Right renal pelvis (tissue), 4 donors: ENCODE data around the gene PCSK6. TPM values are rescaled to one million over a fixed set of nuclear protein-coding genes. Genes with fewer than 3 reads are reported as not detected.
A peak's percentile ranks its signal among the peaks of the same experiment; 100 is the strongest.
"Not testable (repeated sequence)": the region's sequence is repeated elsewhere in the genome, so short reads cannot be mapped to it uniquely, and the experiment has no call there.

Source experiments
- DNase-seq, 4 donors: peaks; one replicate each; pipeline ENCODE4 v3.0.0-alpha.2; 2013; ENCODE audit warnings: low read depth in 4 of 4, low spot score in 3 of 4, missing footprints in 1 of 4
- polyA plus RNA-seq, 4 donors: library from polyadenylated mRNA; unstranded; fragments of 120-200 nt; gene quantifications; one replicate each; pipeline ENCODE4 v1.2.1, GENCODE V29; 2013; ENCODE audit not compliant: insufficient read length in 4 of 4

Gene PCSK6
- polyA plus RNA-seq, 4 donors, result 6.7 to 9.4 (median 7.1) TPM

DNA sequence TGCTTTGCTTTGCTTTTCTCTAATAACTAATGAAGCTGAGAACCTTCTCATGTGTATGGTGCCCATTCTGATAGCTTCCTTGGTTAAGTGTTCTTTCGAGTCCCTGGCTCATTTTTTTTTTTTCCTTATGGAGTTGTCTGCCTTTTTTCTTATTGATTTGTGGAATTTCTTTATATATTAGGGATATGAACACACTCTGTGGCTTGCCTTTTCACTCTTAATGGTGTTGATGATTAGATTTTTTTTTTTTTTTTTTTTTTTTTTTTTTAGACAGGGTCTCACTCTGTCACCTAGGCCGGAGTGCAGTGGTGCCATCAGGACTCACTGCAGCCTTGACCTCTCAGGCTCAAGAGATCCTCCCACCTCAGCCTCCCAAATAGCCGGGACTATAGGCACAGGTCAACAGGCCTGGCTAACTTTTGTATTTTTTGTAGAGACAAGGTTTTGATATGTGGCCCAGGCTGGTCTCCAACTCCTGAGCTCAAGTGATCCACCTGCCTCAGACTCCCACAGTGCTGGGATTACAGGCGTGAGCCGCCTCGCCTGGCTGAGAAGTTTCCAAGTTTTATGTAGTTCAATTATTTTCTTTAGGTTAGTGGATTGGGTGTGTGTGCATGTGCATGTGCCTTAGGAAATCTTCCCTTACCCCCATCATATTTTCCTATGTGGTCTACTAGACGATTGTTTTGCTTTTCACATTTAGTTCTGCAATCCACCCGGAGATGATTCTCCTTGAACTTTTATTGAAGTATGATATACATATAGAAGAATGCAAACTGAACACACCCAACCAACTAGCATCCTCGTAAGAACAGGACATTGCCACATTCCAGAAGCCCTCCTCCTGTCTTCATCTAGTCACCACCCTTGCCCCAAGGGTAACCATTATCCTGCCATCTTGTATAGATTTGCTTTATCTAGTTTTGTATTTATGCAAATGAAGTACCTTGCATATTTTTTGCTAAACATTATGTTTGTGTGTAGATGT is 192.8 kb downstream of the PCSK6 start:
- no peak for DNase-seq

DNA sequence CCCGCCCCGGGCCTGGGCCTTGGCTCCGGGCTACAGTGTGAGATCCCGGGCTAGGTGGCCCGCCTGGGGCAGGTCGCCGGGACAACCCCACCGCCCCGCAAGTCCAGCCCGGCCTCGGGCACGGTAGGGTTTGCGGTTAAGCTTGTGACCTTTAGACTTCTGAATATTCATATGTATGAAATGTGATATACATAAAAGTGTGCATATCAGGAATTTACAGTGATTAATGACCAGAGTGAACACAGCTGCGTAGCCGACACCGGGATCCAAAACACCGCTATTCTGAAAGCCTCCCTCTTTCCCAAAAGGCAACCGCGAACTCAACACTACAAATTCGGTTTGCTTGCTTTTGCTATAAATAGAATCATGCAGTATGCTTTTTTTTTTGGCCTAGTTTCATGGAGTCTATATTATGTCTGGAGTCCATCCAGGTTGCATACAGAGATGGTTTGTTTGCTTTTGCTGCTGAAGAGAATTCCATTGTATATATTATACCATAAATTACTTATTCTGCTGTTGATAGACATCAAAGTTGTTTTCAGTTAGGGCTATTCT is 193.8 kb downstream of the PCSK6 start:
- no peak for DNase-seq

DNA sequence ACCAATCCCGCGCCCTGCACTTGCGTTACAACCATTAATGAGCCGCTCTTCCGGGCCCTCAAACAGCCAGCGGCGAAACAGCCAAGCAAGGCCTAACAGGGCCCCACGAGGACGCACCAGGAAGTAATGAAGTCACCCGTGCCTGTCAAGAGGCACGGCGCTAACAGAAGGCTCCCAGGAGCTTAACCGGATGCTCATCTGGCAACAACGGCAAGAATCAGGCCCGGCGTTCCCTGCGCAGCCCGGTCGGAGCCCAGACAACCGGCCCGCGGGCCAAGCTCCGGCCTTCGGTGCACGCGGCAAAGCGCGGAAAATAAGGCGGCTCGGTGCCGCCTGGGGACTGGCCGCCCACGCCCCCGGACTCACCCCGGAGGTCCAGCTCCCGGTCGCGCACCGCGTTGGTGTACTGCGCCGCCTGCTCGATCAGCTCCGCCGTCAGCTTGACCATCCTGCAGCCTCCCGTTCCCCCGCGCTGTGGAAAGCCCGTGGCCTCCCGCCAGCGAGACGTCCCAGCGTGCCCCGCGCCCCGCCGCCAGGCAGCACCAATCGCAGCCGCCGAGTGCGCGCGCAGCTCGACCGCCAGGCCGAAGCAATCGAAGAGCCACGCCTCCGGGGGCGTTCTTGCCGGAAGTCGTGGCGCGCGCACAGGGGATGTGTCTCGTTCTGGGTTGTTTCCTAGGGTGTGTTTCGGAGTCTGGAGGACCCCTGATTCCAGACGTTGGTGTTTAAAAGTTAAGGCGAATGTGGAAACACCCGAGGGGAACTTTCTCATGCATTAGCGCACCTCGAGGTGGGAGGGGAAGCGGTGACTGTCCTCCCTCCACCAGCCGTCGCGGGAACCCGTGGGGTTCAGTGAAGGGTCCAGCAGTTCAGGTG is 194.5 kb downstream of the PCSK6 start, which contains the start of gene SNRPA1:
Gene SNRPA1 (minus strand): TSS at position 518 of the 876 bp plus-strand sequence. CDS start 70 bp downstream, at position 448.
- peak; percentile 89 to 93 (median 92) for DNase-seq

DNA sequence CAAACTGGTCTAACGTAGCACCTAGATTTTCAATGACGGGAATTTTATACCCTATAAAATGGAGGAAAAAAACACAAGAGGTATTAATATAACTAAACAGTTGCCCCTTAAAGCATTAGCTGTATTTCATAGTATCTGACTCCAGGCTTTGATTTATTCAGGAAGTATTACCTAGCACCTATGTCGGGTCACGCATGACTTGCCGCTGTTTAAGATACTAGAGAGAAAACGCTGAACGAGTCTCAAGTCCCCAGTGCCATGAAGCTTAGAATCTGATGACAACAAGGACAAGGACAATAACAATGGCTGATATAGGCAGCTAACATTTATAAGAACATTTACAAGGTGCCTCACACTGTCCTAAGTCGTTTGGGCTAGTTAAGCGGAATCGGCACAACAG is 196.4 kb downstream of the PCSK6 start:
- DNase-seq, result no peak

DNA sequence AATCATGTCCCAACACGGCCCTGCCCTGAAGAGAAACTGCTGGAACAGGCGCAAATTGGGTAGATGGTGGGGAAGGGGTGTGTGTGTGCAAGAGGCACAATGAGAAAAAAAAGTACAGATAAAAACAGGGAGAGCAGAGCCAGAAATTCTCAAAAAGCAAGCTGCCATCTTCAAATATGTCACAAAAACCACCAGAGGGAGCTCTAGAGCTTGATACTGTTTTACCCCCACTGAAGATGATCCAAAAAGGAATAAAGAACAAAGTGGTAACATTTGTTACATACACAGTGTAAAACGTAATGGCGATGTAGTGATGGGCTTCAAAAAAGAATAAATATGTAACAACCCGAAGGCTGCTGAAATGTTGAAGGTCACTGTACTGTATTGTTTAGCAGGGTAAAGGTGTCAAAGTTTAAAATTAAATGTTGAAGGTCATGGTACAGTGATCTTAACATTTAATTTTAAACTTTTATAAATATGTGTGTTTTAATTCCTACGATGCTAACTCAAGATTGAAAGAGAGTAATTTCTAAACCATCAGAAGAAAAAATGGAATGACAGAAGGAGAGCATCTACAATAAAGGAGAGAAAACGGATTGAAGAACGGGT is 200.5 kb downstream of the PCSK6 start:
- DNase-seq, result no peak

- DNase-seq, result not testable (repeated sequence)
Measured at GRCh38 chr15:101287342-101287741, 202.2 kb downstream of the PCSK6 start.

DNA sequence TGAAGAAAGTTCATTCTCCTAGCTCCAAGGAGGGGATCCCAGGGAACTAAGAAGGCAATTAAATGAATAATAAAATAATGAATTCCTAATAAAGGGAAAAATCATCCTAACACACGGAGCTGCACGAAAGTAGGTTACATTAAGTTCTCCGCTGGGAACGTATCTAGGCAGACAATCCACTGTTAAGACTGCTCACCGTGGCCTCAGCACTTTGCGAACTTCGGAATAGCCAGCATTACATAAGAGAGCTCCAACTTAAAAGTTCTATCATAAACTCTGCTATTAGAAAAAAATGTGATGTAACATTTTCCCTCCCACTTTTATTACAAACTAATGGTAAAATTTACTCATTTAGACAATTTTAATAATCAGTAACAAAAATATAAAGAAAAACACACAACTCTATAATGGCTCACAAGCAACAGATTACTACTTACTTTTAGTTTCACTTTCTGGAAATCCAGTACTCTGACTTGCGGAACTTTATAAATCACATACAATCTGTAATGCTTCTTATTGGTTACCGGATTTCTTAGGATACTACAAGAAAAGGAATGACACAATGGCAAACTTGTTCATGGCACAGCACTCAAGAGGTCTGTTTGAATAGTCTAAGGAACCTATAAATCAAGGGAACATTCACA is 202.9 kb downstream of the PCSK6 start:
- DNase-seq, result no peak

DNA sequence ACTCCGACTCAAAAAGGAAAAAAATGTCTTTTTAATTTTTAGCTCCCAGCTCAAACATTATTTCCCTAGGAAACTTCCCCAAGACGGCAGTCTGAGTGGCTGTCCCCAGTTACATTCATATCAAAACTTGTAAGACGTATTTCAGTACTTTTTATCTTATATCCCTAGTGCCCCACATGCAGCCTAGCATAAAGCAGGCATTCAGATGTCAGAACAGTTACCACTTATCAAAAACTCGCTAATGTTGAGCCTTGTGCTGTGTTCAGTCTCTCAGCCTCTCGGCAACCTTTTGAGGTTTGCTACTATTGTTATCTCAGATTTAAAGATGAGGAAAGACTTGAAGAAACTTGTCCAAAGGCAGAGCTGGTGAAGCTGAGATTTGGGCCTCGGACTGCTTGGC is 205.6 kb downstream of the PCSK6 start:
- no peak for DNase-seq

GRCh38 chr15:101280007-101280406 is 209.5 kb downstream of the PCSK6 start:
- no peak for DNase-seq

DNA sequence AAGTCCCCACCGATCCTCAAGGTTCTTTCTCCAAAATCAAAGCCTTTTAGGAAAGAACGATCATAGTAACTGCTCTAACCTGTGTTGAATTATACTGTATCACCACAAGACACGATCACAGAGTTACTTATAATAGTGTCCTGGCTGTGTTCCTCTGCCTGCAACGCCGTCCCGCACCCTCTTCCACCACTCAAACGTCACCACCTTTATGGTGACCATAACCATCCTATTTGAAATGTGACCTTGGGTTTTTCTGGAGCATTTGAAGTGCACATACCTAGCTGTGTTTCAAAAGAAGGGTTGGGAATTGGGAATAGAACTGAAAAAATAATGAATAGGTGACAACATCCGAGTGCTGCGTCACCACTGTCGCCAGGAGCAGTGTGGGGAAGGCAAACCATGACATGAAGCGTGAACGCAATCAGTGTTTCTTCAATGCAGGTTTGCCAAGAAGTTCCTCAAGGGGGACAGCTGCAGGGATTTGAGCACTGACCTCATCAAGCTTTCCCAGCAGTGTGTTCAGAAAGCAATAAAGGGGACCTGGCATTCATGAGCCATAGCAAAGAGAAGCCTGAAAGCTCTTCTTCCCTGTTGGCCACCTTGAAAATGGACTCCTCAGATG is 211.5 kb downstream of the PCSK6 start:
- no peak for DNase-seq

DNA sequence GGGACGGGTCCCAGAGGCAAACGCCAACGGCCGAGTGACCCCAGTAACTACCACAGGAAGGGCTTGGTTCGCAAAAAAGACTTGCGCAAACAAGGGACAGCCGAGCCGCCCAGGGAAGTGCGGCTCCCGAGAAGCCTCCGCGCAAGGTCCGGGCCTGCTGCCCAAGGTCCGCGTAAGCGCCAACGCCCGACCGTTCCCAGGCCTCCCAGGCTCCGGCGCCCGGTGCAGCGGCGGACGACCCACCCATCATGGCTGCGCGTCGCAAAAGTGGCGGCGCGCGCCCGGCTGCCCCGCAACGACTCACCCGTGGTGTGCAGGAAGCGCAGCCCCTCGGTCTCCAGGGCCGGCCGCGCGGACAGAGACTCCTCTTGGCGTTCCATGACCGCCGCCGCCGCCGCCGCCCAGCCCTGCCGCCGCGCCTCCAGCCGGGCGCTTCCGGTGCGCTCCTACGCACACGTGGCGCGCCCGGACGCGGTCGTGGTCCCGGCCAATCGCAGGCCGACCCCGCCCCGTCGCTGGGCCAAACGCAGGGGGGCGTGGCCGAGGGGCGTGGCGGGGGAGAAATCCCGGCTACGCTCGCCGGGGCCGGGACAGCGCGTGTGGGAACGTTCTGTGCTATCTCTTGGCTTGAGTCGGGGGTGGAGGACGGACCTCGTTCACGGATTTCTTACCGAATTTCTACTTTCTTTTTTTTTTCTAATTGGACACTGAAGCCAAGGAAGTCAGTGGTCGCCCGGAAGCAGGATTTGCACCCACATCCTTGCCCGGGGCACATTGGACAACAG is 212.3 kb downstream of the PCSK6 start, which contains the start of gene SELENOS:
Gene SELENOS (minus strand): TSS at position 448 of the 785 bp plus-strand sequence. CDS start 68 bp downstream, at position 380.
- peak; percentile 77 to 85 (median 80) for DNase-seq

- DNase-seq, result no peak
Measured at GRCh38 chr15:101276501-101277037, 212.9 kb downstream of the PCSK6 start.

- no peak for DNase-seq
Measured at GRCh38 chr15:101275018-101275417, 214.5 kb downstream of the PCSK6 start.

- no peak for DNase-seq
Measured at GRCh38 chr15:101273534-101273933, 216.0 kb downstream of the PCSK6 start.

DNA sequence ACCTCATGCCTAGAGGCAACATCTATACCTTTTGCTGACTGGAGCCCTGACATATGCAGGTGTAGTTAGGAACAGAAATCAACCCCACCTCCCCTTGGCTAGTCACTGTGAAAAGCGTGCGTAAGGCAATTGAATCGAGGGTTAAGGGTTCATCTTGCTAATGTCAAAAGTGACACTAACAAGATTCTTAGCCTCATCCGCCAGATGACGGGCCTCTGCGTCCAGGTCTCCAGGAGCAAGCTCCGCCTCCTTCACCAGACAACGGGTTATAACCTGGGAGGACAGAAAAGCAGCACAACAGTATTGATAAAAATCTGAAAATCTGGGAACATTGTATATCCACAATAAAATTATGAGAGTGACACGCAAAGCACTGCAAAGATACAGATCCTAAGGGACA is 216.9 kb downstream of the PCSK6 start:
- no peak for DNase-seq

- DNase-seq, result no peak
Measured at GRCh38 chr15:101269479-101270223, 219.9 kb downstream of the PCSK6 start.

DNA sequence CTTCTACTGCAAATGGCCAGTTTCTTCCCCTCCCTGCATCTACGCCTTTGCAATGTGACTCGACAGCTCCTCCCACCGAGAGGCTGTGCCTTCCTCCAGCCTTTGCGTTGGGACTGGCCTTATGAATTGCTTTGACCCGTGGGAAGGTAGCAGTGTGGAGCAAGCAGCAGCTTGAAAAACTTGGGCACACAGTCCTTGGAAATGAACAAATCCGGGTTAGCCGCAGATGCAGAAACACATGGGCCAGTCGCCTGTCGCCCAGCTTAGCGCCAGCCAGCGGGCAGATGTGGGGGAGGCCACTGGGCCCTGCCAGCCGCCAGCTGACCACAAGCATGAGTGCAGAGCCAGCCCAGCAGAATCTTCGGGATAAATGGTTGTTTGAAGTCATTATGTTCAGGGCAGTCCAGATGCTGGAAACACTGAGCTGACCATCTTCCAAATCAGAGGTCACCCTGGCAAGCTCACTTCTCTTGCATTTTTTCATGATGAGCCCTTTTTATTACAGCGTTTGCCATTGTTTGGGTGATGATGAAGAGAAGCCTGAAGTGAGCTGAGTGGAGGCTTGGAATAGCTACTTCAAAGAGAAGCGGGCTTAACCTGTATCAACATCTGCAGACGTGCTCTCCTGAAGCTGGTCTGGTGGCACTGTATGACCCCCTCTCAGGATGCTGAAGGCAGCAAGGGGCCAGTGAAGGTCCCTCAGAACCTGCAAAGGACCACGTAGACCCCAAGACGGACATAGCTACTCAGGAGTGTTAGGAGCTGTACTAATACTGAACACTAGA is 222.0 kb downstream of the PCSK6 start:
- DNase-seq, result no peak
